Fibroblast of mammary gland (primary cell): ENCODE measurements around the gene MYO1A.

Source experiments
- DNase-seq: peaks from one replicate; pipeline ENCODE4 v3.0.0-alpha.2; 2010; ENCODE audit warnings: low read depth
- H3K4me3 ChIP-seq: 2 replicates; pipeline ENCODE4 v1.5.1; 2011; ENCODE audit warnings: low read depth, mild to moderate bottlenecking, low read length, moderate library complexity; ENCODE audit not compliant: control insufficient read depth
- TF ChIP-seq, protein P1 (sequence below): conservative IDR thresholded peaks from 2 replicates; pipeline ENCODE4 v1.5.1; 2011; ENCODE audit warnings: low read depth, low read length, inconsistent platforms; ENCODE audit not compliant: control insufficient read depth, insufficient read depth

MYO1A gene

DNA sequence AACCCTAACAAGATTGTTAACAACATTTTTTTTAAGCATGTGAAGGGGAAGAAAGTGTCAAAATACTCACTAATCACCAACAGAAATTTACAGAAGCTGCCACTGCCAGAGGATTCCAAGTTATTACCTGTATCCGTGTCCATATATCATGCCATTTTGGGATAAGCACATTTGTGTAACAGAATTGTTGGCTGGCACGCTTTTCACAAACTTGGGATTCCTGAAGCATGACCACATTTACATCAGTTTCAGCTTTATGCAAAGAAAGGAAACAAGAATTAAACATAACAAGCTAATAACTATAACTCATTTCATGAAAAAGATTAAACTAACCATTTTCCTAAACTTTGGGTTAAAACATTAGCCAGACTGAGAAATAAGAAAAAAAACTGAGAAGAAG is 22.7 kb upstream of the MYO1A start:
- no peak overlapping the region for H3K4me3 ChIP-seq
- no peak for DNase-seq
- TF ChIP-seq, protein P1, sequence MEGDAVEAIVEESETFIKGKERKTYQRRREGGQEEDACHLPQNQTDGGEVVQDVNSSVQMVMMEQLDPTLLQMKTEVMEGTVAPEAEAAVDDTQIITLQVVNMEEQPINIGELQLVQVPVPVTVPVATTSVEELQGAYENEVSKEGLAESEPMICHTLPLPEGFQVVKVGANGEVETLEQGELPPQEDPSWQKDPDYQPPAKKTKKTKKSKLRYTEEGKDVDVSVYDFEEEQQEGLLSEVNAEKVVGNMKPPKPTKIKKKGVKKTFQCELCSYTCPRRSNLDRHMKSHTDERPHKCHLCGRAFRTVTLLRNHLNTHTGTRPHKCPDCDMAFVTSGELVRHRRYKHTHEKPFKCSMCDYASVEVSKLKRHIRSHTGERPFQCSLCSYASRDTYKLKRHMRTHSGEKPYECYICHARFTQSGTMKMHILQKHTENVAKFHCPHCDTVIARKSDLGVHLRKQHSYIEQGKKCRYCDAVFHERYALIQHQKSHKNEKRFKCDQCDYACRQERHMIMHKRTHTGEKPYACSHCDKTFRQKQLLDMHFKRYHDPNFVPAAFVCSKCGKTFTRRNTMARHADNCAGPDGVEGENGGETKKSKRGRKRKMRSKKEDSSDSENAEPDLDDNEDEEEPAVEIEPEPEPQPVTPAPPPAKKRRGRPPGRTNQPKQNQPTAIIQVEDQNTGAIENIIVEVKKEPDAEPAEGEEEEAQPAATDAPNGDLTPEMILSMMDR = no peak

DNA sequence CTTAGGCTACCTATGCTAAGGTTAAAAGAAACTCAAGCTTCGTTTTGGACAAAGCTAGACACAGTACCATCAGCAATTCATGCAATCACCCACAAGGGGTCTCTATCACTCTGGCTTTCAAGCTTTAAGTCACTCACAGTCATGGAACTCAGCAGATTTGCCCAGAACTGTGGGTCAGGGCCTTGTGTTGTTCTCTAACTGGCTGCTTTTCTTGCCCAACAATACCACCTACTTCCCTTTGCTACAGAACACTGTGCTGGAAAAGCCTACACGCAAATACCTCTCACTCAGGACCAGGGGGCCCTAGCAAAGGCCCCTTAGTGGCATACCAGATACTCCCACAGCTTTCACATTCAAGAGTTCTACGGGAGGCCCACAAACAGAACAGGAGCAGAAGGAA is 19.6 kb upstream of the MYO1A start:
- DNase-seq = peak; percentile 92
- H3K4me3 ChIP-seq = no peak overlapping the region
- TF ChIP-seq, protein P1 = peak; percentile 96

DNA sequence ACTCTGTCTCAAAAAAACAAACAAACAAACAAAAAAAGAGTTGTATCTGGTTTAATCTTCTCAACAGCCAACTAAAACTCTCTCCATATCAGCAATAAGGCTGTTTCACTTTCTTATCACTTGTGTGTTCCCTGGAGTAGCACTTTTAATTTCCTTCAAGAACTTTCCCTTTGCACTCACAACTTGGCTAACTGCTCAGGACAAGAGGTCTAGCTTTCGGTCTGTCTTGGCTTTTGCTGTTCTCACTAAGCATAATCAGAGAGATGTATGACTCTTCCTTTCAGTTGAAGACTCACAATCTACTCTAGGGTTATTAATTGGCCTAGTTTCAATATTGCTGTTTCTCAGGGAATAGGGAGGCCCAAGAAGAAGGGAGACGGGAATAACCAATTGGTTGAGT is 16.3 kb upstream of the MYO1A start:
- H3K4me3 ChIP-seq = no peak overlapping the region
- TF ChIP-seq, protein P1 = no peak
- no peak for DNase-seq

DNA sequence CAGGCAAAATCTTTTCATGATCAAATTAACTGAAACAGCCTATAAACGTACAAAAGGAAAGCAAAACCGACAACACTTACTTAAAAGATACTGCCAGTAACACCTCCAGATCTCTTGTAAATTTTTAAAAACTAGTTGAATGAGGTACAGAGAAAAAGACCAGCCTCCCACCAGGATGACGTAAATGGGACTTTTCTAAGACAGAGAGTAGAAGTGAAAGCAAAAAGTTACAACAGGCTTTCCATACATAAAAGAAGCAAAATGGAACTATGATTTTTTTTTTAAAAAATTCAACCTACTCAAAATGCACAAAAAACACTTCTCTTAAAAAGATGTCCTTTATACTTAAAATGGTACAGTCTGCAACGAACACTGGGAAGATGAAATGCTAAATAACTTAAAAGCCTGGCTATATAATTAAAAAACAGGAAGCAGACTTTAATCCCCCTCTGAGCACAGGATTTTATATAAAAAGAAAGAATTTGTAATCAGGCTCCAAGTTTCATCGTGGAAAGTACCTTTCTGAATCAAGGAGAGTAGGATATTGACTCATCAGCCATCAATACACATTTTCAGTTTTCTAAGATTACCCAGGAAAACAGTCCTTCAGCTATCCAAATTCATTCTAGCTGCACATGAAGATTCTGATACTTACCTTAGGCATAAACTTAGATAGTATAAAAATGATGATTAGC is 14.2 kb upstream of the MYO1A start:
- no peak overlapping the region for H3K4me3 ChIP-seq
- DNase-seq = no peak
- TF ChIP-seq, protein P1 = no peak

DNA sequence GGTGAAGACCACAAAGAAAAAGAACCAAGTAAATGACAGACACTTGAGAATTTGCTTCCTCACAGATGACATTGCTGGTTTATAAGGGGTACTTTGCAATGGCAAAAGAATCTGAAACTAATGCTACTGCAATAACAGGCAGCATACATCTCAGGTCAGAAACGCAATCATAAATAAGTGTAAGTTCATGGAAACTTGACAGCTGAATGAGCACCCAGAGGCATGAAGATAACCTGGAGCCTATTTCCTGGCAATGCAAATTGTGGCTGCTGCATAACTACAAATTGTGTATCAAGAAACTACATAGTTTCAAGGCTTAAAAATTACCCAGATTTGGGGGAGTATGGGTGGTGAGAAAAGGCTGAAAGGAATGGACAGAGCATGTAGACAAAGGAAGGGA is 8.5 kb upstream of the MYO1A start:
- TF ChIP-seq, protein P1 = no peak
- H3K4me3 ChIP-seq = no peak overlapping the region
- DNase-seq = no peak

DNA sequence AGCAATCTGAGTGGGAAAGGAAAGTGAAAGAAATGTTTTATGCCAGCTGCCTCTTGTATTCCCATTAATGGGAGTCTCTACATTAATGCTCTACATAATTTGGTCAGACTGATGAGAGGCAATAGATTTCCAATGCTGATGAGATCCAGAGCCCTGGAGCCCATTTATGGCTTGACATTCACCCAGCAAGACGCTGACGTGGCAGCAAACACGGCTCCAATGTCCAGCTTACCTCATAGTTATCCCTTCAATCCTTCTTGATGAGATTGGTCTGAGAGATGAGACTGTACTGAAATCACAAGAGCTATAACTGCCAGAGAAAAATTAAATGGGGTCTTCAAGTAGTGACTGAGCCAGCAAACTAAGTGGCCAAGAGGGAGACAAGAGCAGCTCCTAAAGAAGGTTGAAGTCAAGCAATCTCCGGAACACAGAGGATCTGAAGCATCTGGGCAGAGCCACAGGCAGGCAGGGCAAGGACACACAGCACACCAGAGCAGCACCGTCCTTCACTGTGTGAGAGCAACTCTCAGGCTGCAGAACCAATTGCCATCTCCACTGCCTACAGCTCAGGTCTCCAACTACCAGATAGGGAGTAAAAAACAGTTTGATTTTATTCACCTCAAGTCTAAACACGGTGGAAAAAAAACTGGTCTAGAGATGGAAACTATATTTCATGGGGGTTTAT is 7.3 kb upstream of the MYO1A start:
- TF ChIP-seq, protein P1 = no peak
- no peak for DNase-seq
- no peak overlapping the region for H3K4me3 ChIP-seq
